ENCODE data around the gene ITGA5. TPM values are rescaled to one million over a fixed set of nuclear protein-coding genes. Genes with fewer than 3 reads are reported as not detected.

ITGA5 gene
- total RNA-seq, 1 experiment from 2014 or later, result 12.2 TPM

GRCh38 chr12:54368709-54369596 is 50.1 kb downstream of the ITGA5 start:
- Histone ChIP-seq H2BK120ac (ENCODE audit: low read depth, low read length, poor library complexity, severe bottlenecking) (no peak overlapping the region), H3T11ph (ENCODE audit: low read length) (no peak overlapping the region), H3K9ac (ENCODE audit: extremely low read depth, insufficient read length, low read length) (no peak overlapping the region), H3K79me2 (ENCODE audit: insufficient read depth, low read length) (no peaks in the 10 kb centered on the region), H2AK5ac (ENCODE audit: insufficient read length, low read length) (no peak overlapping the region), H3K9me3 (ENCODE audit: control insufficient read depth, low read depth, low read length) (no peaks in the 10 kb centered on the region), H3K14ac (ENCODE audit: insufficient read depth, low read length) (no peak overlapping the region; the same call in 1 of the 2 replicates), H3K4ac (ENCODE audit: low read depth, low read length) (no peak overlapping the region), H3K18ac (ENCODE audit: insufficient read length, low read depth, low read length) (no peak overlapping the region), H3K23me2 (ENCODE audit: insufficient read length, low read depth, low read length, poor library complexity, severe bottlenecking) (peaks cover 12% of the 10 kb centered on the region), H4K5ac (ENCODE audit: insufficient read length, low read depth, low read length) (no peak overlapping the region), H3K4me1 (ENCODE audit: insufficient read depth, low read length) (no peaks in the 10 kb centered on the region), H3K4me2 (ENCODE audit: insufficient read depth, insufficient read length, low read length) (peak overlapping the region; percentile 82), H3K27me3 (ENCODE audit: insufficient read depth, low read length) (peaks cover 2% of the 10 kb centered on the region; the same call in 1 of the 2 replicates), H2BK5ac (ENCODE audit: insufficient read length, low read length) (no peak overlapping the region), H2BK15ac (ENCODE audit: low read depth, low read length) (no peak overlapping the region), H3K56ac (ENCODE audit: insufficient read length, low read depth, low read length) (no peak overlapping the region), H2BK12ac (ENCODE audit: insufficient read length, low read depth, low read length) (no peak overlapping the region), H2BK20ac (ENCODE audit: low read depth, low read length, poor library complexity, severe bottlenecking) (no peak overlapping the region), H4K91ac (ENCODE audit: insufficient read length, low read depth, low read length) (no peak overlapping the region), H3K27ac (ENCODE audit: insufficient read length, low read depth, low read length) (no peak overlapping the region), H4K20me1 (ENCODE audit: control insufficient read depth, insufficient read depth, insufficient read length) (no peaks in the 10 kb centered on the region), H4K8ac (replicated peaks; ENCODE audit: insufficient read length, low read depth, low read length) (no peak overlapping the region), H3K23ac (ENCODE audit: insufficient read length, low read depth, low read length) (no peak overlapping the region), H2AFZ (ENCODE audit: low read length) (no peak overlapping the region), H3K79me1 (ENCODE audit: insufficient read depth, low read depth, low read length, poor library complexity, severe bottlenecking) (no peaks in the 10 kb centered on the region)
- peak; percentile 88 for TF ChIP-seq CTCF (conservative IDR thresholded peaks at IDR 0.05)
- Mint-ChIP-seq H3K27ac (peak overlapping the region in 1 of 3 experiments; percentile 34; a peak in 1 of 7 replicates), H3K27me3 (ENCODE audit: low read depth) (peaks cover 40% of the 10 kb centered on the region), H3K9me3 (no peaks in the 10 kb centered on the region), H3K4me1 (peaks cover 23 to 24% of the 10 kb centered on the region in 2 experiments), H3K36me3 (ENCODE audit: insufficient read depth in 1 of 3, low read depth in 3 of 3) (peaks cover 4 to 22% (median 14%) of the 10 kb centered on the region in 3 experiments; a peak in 6 of 7 replicates), H3K4me3 (peak overlapping the region; percentile 36 to 62; a peak in 4 of 5 replicates)
- WGBS (ENCODE audit: extremely low coverage, insufficient read length, low lambda C conversion rate), result no CpG with 5 or more reads among the region's 40 CpGs
- DNase-seq, result peak; percentile 84
